GM19395 (cell line): Measurements from ENCODE around the gene RARS1.

Experiments used
- ATAC-seq: cut with Tn5 transposase; IDR thresholded peaks from one replicate; pipeline ENCODE4 v1.9.1; 2021; ENCODE audit warnings: mild to moderate bottlenecking, moderate library complexity; ENCODE audit not compliant: unreplicated experiment

The RARS1 gene

DNA sequence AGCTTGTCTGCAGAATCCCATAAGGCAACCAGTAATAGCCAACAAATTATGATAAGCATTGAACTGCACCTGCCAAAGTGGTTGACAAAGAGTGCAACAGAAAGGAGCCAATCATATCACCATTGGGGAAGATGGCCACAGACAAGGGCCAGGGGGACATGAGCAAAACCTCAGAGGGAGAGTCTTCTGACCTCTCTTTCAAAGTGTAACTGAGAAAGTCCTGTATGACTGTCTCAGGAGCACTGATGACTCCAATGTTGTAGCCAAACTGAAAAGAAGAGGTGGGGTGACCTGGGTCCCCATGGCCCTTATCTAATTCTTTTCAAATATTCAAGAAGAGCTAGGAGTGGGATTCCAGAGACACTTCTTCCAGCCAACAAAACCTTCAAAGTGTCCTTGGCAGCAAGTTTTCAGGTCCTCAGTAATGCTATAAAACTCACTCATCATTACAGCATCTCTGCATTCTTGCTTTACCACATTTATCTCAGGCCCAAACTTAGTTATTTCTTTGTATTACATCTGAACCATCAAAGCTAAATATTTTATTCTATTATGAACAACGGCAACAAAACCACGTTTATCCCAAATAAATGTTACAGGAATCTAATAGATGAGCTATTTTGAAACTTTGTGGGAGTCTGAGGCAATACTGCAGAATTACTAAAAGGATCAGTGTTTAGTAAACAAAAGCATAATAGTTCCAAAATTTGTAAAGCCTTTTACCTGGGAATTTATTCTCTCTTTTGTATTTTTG, 67.3 kb downstream of the RARS1 start:
- no peak for ATAC-seq

GRCh38 chr5:168557389-168557788, 71.1 kb downstream of the RARS1 start:
- no peak for ATAC-seq

GRCh38 chr5:168562279-168562678, 76.0 kb downstream of the RARS1 start:
- ATAC-seq, result no peak

DNA sequence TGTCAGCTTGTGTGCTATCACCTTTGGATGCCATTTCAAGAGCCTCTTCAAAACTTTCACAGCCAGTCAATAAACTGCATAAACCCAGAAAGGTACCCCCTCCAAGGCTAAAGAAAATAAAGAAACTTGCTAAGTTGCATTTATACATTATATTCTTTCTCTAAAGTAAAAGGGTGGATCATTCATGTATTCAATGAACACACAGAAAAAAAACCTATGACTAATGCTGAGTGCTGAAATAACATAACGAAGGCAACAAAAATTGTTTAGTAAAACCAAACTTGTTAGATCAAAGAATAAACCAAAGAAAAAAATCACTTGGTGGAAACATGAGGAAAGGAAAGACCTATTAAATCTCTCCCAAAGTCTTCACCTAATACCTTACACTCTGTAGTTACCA, 77.7 kb downstream of the RARS1 start:
- no peak for ATAC-seq

GRCh38 chr5:168568738-168569137, 82.5 kb downstream of the RARS1 start:
- ATAC-seq, result no peak
